HG03520 (cell line): ENCODE measurements around the gene CACNB3.
"Not testable (repeated sequence)": the region's sequence is repeated elsewhere in the genome, so short reads cannot be mapped to it uniquely, and the experiment has no call there.

Source experiments
- ATAC-seq: cut with Tn5 transposase; IDR thresholded peaks from one replicate; pipeline ENCODE4 v1.9.1; 2021; ENCODE audit warnings: mild to moderate bottlenecking, moderate library complexity; ENCODE audit not compliant: unreplicated experiment

The CACNB3 gene

GRCh38 chr12:48852734-48853688 is 34.7 kb downstream of the CACNB3 start:
- ATAC-seq = no peak

- ATAC-seq = no peak
These were observed 36.2 kb downstream of the CACNB3 start for GRCh38 chr12:48854488-48854887.

- not testable (repeated sequence) for ATAC-seq
These were observed 36.6 kb downstream of the CACNB3 start for GRCh38 chr12:48854932-48855331.

- ATAC-seq = no peak
These were observed 38.1 kb downstream of the CACNB3 start for GRCh38 chr12:48856379-48856778.

- ATAC-seq = no peak
These were observed 39.1 kb downstream of the CACNB3 start for GRCh38 chr12:48857278-48857994.

GRCh38 chr12:48858043-48858442 is 39.7 kb downstream of the CACNB3 start:
- ATAC-seq = no peak

- ATAC-seq = no peak
These were observed 41.3 kb downstream of the CACNB3 start for GRCh38 chr12:48859607-48860006.

GRCh38 chr12:48860236-48860635 is 41.9 kb downstream of the CACNB3 start:
- ATAC-seq = not testable (repeated sequence)

GRCh38 chr12:48861111-48861510 is 42.8 kb downstream of the CACNB3 start:
- no peak for ATAC-seq

- no peak for ATAC-seq
These were observed 44.5 kb downstream of the CACNB3 start for GRCh38 chr12:48862760-48863159.

- no peak for ATAC-seq
These were observed 45.0 kb downstream of the CACNB3 start for GRCh38 chr12:48863291-48863690.

GRCh38 chr12:48865281-48866051 is 47.2 kb downstream of the CACNB3 start, which contains the start of gene RND1:
RND1 (minus strand) TSS chr12:48865870; CDS start chr12:48865767, 103 bp downstream.
- ATAC-seq = peak; percentile 88

- ATAC-seq = no peak
These were observed 47.9 kb downstream of the CACNB3 start for GRCh38 chr12:48866052-48866711.

GRCh38 chr12:48868451-48868850 is 50.2 kb downstream of the CACNB3 start:
- ATAC-seq = no peak

- no peak for ATAC-seq
These were observed 50.9 kb downstream of the CACNB3 start for GRCh38 chr12:48869191-48869590.

- ATAC-seq = no peak
These were observed 54.8 kb downstream of the CACNB3 start for GRCh38 chr12:48873096-48873495.

GRCh38 chr12:48873534-48873933 is 55.2 kb downstream of the CACNB3 start:
- ATAC-seq = not testable (repeated sequence)

GRCh38 chr12:48875944-48876515 is 57.7 kb downstream of the CACNB3 start:
- no peak for ATAC-seq
